Measurements from ENCODE around the gene TRIM32.
A peak's percentile ranks its signal among the peaks of the same experiment; 100 is the strongest.

The TRIM32 gene

GRCh38 chr9:116712781-116713180, 25.7 kb downstream of the TRIM32 start:
- DNase-seq, result no peak

GRCh38 chr9:116713271-116713670, 26.2 kb downstream of the TRIM32 start:
- no peak for DNase-seq

GRCh38 chr9:116715751-116716150, 28.6 kb downstream of the TRIM32 start:
- DNase-seq, result no peak

- no peak for DNase-seq
Measured at GRCh38 chr9:116716438-116716837, 29.3 kb downstream of the TRIM32 start.

- DNase-seq, result no peak
Measured at GRCh38 chr9:116717150-116717549, 30.0 kb downstream of the TRIM32 start.

GRCh38 chr9:116718111-116718510, 31.0 kb downstream of the TRIM32 start:
- DNase-seq, result no peak

GRCh38 chr9:116720111-116720510, 33.0 kb downstream of the TRIM32 start:
- DNase-seq, result no peak

- no peak for DNase-seq
Measured at GRCh38 chr9:116721411-116721810, 34.3 kb downstream of the TRIM32 start.

GRCh38 chr9:116721944-116722343, 34.8 kb downstream of the TRIM32 start:
- DNase-seq, result no peak

- no peak for DNase-seq
Measured at GRCh38 chr9:116724123-116724522, 37.0 kb downstream of the TRIM32 start.

- no peak for DNase-seq
Measured at GRCh38 chr9:116726602-116727001, 39.5 kb downstream of the TRIM32 start.

GRCh38 chr9:116733010-116733641, 46.0 kb downstream of the TRIM32 start:
- no peak for DNase-seq

GRCh38 chr9:116736399-116737151, 49.5 kb downstream of the TRIM32 start:
- no peak for DNase-seq

GRCh38 chr9:116737152-116737546, 50.0 kb downstream of the TRIM32 start:
- peak; percentile 77 for DNase-seq

- no peak for DNase-seq
Measured at GRCh38 chr9:116741086-116741740, 54.1 kb downstream of the TRIM32 start.

- DNase-seq, result no peak
Measured at GRCh38 chr9:116741742-116742141, 54.6 kb downstream of the TRIM32 start.

- DNase-seq, result no peak
Measured at GRCh38 chr9:116749176-116749575, 62.1 kb downstream of the TRIM32 start.

- no peak for DNase-seq
Measured at GRCh38 chr9:116749772-116750171, 62.7 kb downstream of the TRIM32 start.

- DNase-seq, result no peak
Measured at GRCh38 chr9:116750510-116750909, 63.4 kb downstream of the TRIM32 start.

Measured in NCI-H2029 treated with DMSO at 0.1 percent for 48 hours (cell line).